GM12873 (cell line): Measurements from ENCODE around the gene NECAB3.

Experiments
- CTCF ChIP-seq: IDR thresholded peaks from 2 replicates; pipeline ENCODE4 v1.5.1; 2012; ENCODE audit warnings: low read depth, mild to moderate bottlenecking, moderate library complexity, low read length, control low read depth; ENCODE audit not compliant: insufficient read depth; ENCODE audit errors: missing control alignments

Gene NECAB3

DNA sequence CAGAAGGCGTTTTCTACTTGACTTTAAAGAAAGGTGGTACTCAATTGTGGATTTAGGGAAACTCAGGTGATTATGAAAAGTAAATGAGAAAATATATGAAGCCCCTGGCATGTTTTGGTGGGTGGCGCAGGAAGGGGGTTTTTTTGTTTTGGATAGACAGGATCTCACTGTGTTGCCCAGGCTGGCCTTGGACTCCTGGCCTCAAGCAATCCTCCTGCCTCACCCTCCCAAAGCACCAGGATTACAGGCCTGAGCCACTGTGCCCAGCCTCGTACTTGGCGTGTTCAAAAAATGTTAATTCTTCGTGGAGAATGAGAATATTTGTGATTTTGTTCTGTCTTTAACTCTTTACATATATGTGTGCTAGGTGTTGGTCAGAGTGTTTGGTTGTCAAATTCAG lies 44.2 kb downstream of the NECAB3 start:
- no peak for TF ChIP-seq CTCF

- no peak for TF ChIP-seq CTCF
Measured at GRCh38 chr20:33629533-33629932, 44.7 kb downstream of the NECAB3 start.

DNA sequence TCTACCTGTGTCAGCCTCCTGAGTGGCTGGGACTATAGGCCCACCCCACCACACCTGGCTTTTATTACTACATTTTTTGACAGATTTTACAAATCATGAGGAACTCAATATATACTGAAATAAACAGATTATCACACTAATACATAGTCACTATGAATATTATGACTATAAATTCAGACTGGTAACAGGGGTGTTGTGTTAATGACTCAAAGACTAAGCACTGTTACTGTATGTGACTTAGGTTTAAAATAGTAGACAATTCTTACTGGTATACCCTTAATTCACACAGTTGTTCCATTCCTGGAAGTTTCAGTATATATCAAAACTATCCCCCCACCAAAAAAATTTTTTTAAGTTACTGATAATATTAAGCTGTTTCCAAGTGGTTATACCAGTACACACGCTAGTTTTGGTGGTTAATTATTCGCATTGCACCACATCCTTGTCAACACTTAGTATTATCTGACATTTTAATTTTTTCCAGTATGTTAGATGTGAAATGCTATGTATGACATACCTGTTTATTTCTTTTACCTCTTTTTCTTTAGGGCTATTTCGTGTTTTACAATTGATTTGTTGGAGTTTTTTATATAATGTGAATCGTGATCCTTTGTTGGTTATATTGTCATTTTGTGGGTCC lies 46.5 kb downstream of the NECAB3 start:
- TF ChIP-seq CTCF, result no peak

DNA sequence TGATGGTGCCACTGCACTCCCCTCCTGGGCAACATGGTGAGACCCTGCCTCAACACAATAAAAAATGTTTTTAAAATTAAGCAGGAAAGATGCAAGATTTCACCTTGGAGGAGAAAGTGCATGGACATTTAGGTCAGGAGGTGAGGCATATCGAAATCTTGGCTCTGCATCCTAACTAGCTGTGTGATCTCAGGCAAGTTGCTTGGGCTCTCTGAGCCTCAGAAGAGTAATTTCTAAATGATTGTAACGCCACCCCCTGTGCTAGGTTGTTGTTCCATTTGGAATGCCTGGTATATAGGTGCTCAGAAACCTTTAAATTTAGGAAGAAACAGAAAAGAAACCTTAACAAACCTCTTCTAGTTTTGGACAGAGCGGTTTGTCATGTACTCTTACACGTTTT lies 48.0 kb downstream of the NECAB3 start:
- TF ChIP-seq CTCF, result no peak

DNA sequence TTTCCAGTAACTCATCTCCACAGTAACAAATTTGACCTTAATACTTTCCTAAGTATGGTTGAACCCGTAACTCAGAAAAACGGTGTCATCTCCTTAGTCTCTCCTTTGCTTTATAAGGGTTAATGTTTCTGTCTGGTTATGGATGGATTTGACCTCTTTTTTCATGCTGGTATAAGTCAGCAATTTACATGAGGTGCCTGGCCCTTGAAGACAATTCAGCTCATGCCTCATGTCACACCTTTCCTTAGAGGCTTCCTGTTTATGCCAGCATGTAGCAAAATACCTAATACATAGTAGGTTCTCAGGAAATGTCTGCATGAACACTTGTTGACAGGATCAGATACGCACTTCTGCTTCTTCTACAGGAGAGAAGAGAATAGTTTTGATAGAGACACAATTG lies 49.8 kb downstream of the NECAB3 start:
- no peak for TF ChIP-seq CTCF

DNA sequence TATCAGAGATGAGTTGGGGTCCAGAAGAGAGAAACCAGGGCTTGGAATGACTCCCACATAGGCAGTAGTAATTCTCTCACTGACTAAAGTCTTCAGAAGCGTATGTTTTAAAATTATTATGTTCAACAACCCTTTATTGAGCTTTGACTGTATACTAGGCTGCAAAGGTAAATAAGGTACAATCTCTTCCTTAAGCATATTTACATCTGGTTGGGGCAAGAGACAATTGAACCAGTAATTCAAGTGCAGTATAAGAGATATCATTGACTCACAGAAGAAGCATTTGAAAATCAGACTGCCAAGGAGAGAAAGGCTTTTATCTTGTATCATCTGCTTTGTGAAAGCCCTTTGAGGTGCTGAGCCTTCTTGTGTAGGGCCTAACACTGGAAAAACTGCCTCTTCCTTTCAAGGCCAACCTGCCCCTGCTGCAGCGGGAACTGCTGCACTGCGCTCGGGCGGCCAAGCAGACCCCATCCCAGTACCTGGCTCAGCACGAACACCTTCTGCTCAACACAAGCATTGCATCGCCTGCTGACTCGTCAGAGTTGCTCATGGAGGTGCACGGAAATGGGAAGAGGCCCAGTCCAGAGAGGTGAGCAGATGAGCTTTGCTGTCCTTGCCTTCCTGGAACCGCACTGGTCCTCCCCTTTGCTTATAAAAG lies 51.4 kb downstream of the NECAB3 start:
- no peak for TF ChIP-seq CTCF

- no peak for TF ChIP-seq CTCF
Measured at GRCh38 chr20:33621717-33622400, 52.4 kb downstream of the NECAB3 start.
